ENCODE measurements around the gene XRN1. TPM values are rescaled to one million over a fixed set of nuclear protein-coding genes. Genes with fewer than 3 reads are reported as not detected.
A peak's percentile ranks its signal among the peaks of the same experiment; 100 is the strongest.
"Not testable (repeated sequence)": the region's sequence is repeated elsewhere in the genome, so short reads cannot be mapped to it uniquely, and the experiment has no call there.

The XRN1 gene
- total RNA-seq, 1 donor from 2014 or later: 36.7 TPM

- Histone ChIP-seq H3K4me2 (ENCODE audit: low read length) (no peak overlapping the region), H3K9me3 (ENCODE audit: insufficient read depth, low read depth, low read length) (no peaks in the 10 kb centered on the region), H3K4me3 (ENCODE audit: insufficient read depth, low read depth, low read length) (no peak overlapping the region), H3K27ac (ENCODE audit: low read depth, low read length) (no peak overlapping the region), H2AFZ (ENCODE audit: low read depth, low read length) (no peak overlapping the region), H3K36me3 (ENCODE audit: insufficient read depth, low read length) (peaks cover 4% of the 10 kb centered on the region), H4K20me1 (ENCODE audit: insufficient read depth, low read length) (no peaks in the 10 kb centered on the region), H3K9ac (ENCODE audit: low read length) (no peak overlapping the region), H3K4me1 (ENCODE audit: insufficient read depth, low read length) (no peaks in the 10 kb centered on the region), H3K27me3 (ENCODE audit: insufficient read depth, low read length) (no peaks in the 10 kb centered on the region), H3K79me2 (ENCODE audit: insufficient read depth, low read length) (no peaks in the 10 kb centered on the region)
- peaks cover 9% of the 10 kb centered on the region for H3K36me3 Mint-ChIP-seq (ENCODE audit: low read depth, unreplicated experiment)
- TF ChIP-seq CTCF (IDR thresholded peaks at IDR 0.05; ENCODE audit: insufficient read depth, low read depth, low read length): peak; percentile 22
- TF ChIP-seq EZH2 (IDR thresholded peaks at IDR 0.05; ENCODE audit: insufficient read depth, low read length): no peak
- H3K27me3 Mint-ChIP-seq (ENCODE audit: low read depth, unreplicated experiment): no peaks in the 10 kb centered on the region
- FAIRE-seq (no peak), DNase-seq (ENCODE audit: low read depth) (no peak)
- H3K4me3 Mint-ChIP-seq (ENCODE audit: unreplicated experiment): no peak overlapping the region
- H3K4me1 Mint-ChIP-seq (ENCODE audit: low read depth, unreplicated experiment): no peaks in the 10 kb centered on the region
- no peaks in the 10 kb centered on the region for H3K9me3 Mint-ChIP-seq (ENCODE audit: unreplicated experiment)
- no peak overlapping the region for H3K27ac Mint-ChIP-seq (ENCODE audit: unreplicated experiment)
These were observed 81.4 kb downstream of the XRN1 start for GRCh38 chr3:142366434-142366833.

GRCh38 chr3:142363936-142364467 lies 83.8 kb downstream of the XRN1 start:
- H3K9me3 Mint-ChIP-seq (ENCODE audit: unreplicated experiment): no peaks in the 10 kb centered on the region
- no peak for FAIRE-seq
- no peak for TF ChIP-seq CTCF (IDR thresholded peaks at IDR 0.05; ENCODE audit: insufficient read depth, low read depth, low read length)
- no peak for TF ChIP-seq EZH2 (IDR thresholded peaks at IDR 0.05; ENCODE audit: insufficient read depth, low read length)
- Histone ChIP-seq H3K4me1 (ENCODE audit: insufficient read depth, low read length) (no peaks in the 10 kb centered on the region), H3K27ac (ENCODE audit: low read depth, low read length) (no peak overlapping the region), H3K27me3 (ENCODE audit: insufficient read depth, low read length) (no peaks in the 10 kb centered on the region), H3K9ac (ENCODE audit: low read length) (no peak overlapping the region), H4K20me1 (ENCODE audit: insufficient read depth, low read length) (no peaks in the 10 kb centered on the region), H3K9me3 (ENCODE audit: insufficient read depth, low read depth, low read length) (no peaks in the 10 kb centered on the region), H3K4me3 (ENCODE audit: insufficient read depth, low read depth, low read length) (no peak overlapping the region), H2AFZ (ENCODE audit: low read depth, low read length) (no peak overlapping the region), H3K79me2 (ENCODE audit: insufficient read depth, low read length) (no peaks in the 10 kb centered on the region), H3K4me2 (ENCODE audit: low read length) (no peak overlapping the region), H3K36me3 (ENCODE audit: insufficient read depth, low read length) (peaks cover 11% of the 10 kb centered on the region)
- H3K36me3 Mint-ChIP-seq (ENCODE audit: low read depth, unreplicated experiment): peaks cover 9% of the 10 kb centered on the region
- H3K27ac Mint-ChIP-seq (ENCODE audit: unreplicated experiment): no peak overlapping the region
- no peaks in the 10 kb centered on the region for H3K4me1 Mint-ChIP-seq (ENCODE audit: low read depth, unreplicated experiment)
- H3K4me3 Mint-ChIP-seq (ENCODE audit: unreplicated experiment): no peak overlapping the region
- DNase-seq (ENCODE audit: low read depth): no peak
- no peaks in the 10 kb centered on the region for H3K27me3 Mint-ChIP-seq (ENCODE audit: low read depth, unreplicated experiment)

DNA sequence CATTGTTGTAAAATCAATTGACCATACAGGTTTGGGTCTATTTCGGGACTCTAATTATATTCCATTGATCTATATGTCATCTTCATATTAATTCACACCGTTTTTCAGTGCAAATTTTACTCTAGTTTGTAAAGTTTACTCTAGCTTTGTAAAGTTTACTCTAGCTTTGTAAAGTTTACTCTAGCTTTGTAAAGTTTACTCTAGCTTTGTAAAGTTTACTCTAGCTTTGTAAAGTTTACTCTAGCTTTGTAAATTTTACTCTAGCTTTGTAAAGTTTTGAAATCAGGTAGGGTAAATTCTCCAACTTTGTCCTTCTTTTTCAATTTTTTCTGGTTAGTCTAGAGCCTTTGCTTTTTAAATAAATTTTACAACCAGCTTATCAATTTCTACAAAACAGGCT lies 84.4 kb downstream of the XRN1 start:
- peaks cover 11% of the 10 kb centered on the region for H3K36me3 ChIP-seq (ENCODE audit: insufficient read depth, low read length)
- not testable (repeated sequence) for H2AFZ ChIP-seq (ENCODE audit: low read depth, low read length); H3K9ac ChIP-seq (ENCODE audit: low read length); H3K79me2 ChIP-seq (ENCODE audit: insufficient read depth, low read length); H3K4me1 ChIP-seq (ENCODE audit: insufficient read depth, low read length); H3K9me3 Mint-ChIP-seq (ENCODE audit: unreplicated experiment); H3K4me1 Mint-ChIP-seq (ENCODE audit: low read depth, unreplicated experiment); H3K4me2 ChIP-seq (ENCODE audit: low read length); H3K9me3 ChIP-seq (ENCODE audit: insufficient read depth, low read depth, low read length); H3K27ac Mint-ChIP-seq (ENCODE audit: unreplicated experiment); H4K20me1 ChIP-seq (ENCODE audit: insufficient read depth, low read length); H3K36me3 Mint-ChIP-seq (ENCODE audit: low read depth, unreplicated experiment); H3K27ac ChIP-seq (ENCODE audit: low read depth, low read length); FAIRE-seq; H3K27me3 ChIP-seq (ENCODE audit: insufficient read depth, low read length); DNase-seq (ENCODE audit: low read depth); H3K4me3 ChIP-seq (ENCODE audit: insufficient read depth, low read depth, low read length); H3K27me3 Mint-ChIP-seq (ENCODE audit: low read depth, unreplicated experiment); H3K4me3 Mint-ChIP-seq (ENCODE audit: unreplicated experiment)
